A549 (cell line): ENCODE data around the gene TLK1. TPM values are rescaled to one million over a fixed set of nuclear protein-coding genes. Genes with fewer than 3 reads are reported as not detected.

Source experiments
- ATAC-seq, 2 experiments: fragments of 200-7000 bp in 1 of 2; fragments of >200 bp in 1 of 2; cut with Nextera tagmentation in 1 of 2; cut with Tn5 transposase in 1 of 2; 3 replicates each; pipeline versions ENCODE4 v1.8.0 to v1.9.1; 2018 to 2020; ENCODE audit warnings: mild to moderate bottlenecking in 1 of 2, moderate library complexity in 1 of 2
- CTCF ChIA-PET: fragments of 300-600 bp; sonication (Branson Sonifier 250); formaldehyde crosslinking; extraction: SDS; loops from one replicate; lab custom pipeline; 2021; ENCODE audit warnings: antibody characterized with exemption, inconsistent platforms; lab: Yijun Ruan, JAX
- POLR2A ChIA-PET: fragments of 350-600 bp; formaldehyde crosslinking; extraction: SDS; loops from one replicate; lab custom pipeline; 2021; ENCODE audit warnings: antibody characterized with exemption, inconsistent platforms; lab: Yijun Ruan, JAX
- DNase-seq, 2 experiments: peaks; one replicate each; pipeline versions ENCODE4 v3.0.0 to v3.0.0-alpha.2; 2011 to 2016; ENCODE audit warnings: low read depth in 1 of 2, low spot score in 1 of 2
- FAIRE-seq: peaks from 2 replicates; lab custom pipeline; 2011; peaks lifted over from hg19 to GRCh38; lab: Jason Lieb, UNC
- H3K27ac ChIP-seq, 2 experiments: fragments of >200 bp; sonication (Bioruptor Twin); formaldehyde crosslinking; 3 replicates each; pipeline ENCODE4 v1.5.1; 2016 to 2017
- H3K4me1 ChIP-seq: fragments of >200 bp; sonication (Bioruptor Twin); formaldehyde crosslinking; 3 replicates; pipeline ENCODE4 v1.6.1; 2016
- H3K4me2 ChIP-seq: fragments of >200 bp; sonication (Bioruptor Twin); formaldehyde crosslinking; 3 replicates; pipeline ENCODE4 v1.6.1; 2016
- H3K4me3 ChIP-seq: fragments of >200 bp; sonication (Bioruptor Twin); formaldehyde crosslinking; 3 replicates; pipeline ENCODE4 v1.5.1; 2016
- H3K9me3 ChIP-seq: fragments of >200 bp; sonication (Bioruptor Twin); formaldehyde crosslinking; 3 replicates; pipeline ENCODE4 v1.6.1; 2016
- BHLHE40 ChIP-seq: IDR thresholded peaks from 2 replicates; pipeline ENCODE4 v1.6.1; 2012; ENCODE audit warnings: low read depth, low read length, inconsistent platforms
- CBX8 ChIP-seq: fragments of 200-600 bp; sonication (generic); IDR thresholded peaks from 2 replicates; pipeline ENCODE4 v1.6.1; 2016
- CHD2 ChIP-seq: fragments of 150-350 bp; IDR thresholded peaks from 2 replicates; pipeline ENCODE4 v1.6.1; 2014; ENCODE audit warnings: low read length; ENCODE audit not compliant: partially characterized antibody
- CHD4 ChIP-seq: fragments of 200-600 bp; sonication (generic); IDR thresholded peaks from 2 replicates; pipeline ENCODE4 v1.6.1; 2016; ENCODE audit warnings: antibody characterized with exemption, mild to moderate bottlenecking, borderline replicate concordance
- E2F6 ChIP-seq: IDR thresholded peaks from 2 replicates; pipeline ENCODE4 v1.6.1; 2012; ENCODE audit warnings: low read depth, borderline replicate concordance
- EHF ChIP-seq: fragments of 250-450 bp; sonication (Bioruptor Pico); IDR thresholded peaks from 2 replicates; pipeline ENCODE4 v1.5.0; 2020; ENCODE audit warnings: mild to moderate bottlenecking
- FOSB ChIP-seq: fragments of 250-450 bp; sonication (Bioruptor Pico); IDR thresholded peaks from 2 replicates; pipeline ENCODE4 v1.5.0; 2020; ENCODE audit warnings: mild to moderate bottlenecking, moderate library complexity
- HEYL ChIP-seq: fragments of 250-450 bp; sonication (Bioruptor Pico); IDR thresholded peaks from 2 replicates; pipeline ENCODE4 v1.8.0; 2021; ENCODE audit warnings: mild to moderate bottlenecking, moderate library complexity
- HOXA7 ChIP-seq: fragments of 250-450 bp; sonication (Bioruptor Pico); IDR thresholded peaks from 2 replicates; pipeline ENCODE4 v1.5.0; 2020; ENCODE audit warnings: mild to moderate bottlenecking, moderate library complexity
- HOXB13 ChIP-seq: fragments of 250-450 bp; sonication (Bioruptor Pico); IDR thresholded peaks from 2 replicates; pipeline ENCODE4 v1.5.0; 2020; ENCODE audit warnings: low read depth, mild to moderate bottlenecking, moderate library complexity
- JUNB ChIP-seq: fragments of >200 bp; sonication (Bioruptor Twin); formaldehyde crosslinking; IDR thresholded peaks from 2 replicates; pipeline ENCODE4 v1.6.1; 2016
- MAZ ChIP-seq: fragments of 150-350 bp; IDR thresholded peaks from 2 replicates; pipeline ENCODE4 v1.6.1; 2014; ENCODE audit warnings: antibody characterized with exemption, low read depth, low read length, borderline replicate concordance
- NFE2L2 ChIP-seq: fragments of 150-350 bp; conservative IDR thresholded peaks from 2 replicates; pipeline ENCODE4 v1.6.1; 2014; ENCODE audit warnings: low read length
- PBX3 ChIP-seq: IDR thresholded peaks from 2 replicates; pipeline ENCODE4 v1.6.1; 2012
- POLR2AphosphoS2 ChIP-seq: conservative IDR thresholded peaks from 2 replicates; pipeline ENCODE4 v1.6.1; 2012; ENCODE audit warnings: low read length, improper control_type of control experiment, inconsistent platforms
- RAD21 ChIP-seq, 2 experiments: fragments of >200 bp in 1 of 2; sonication (Bioruptor Twin) in 1 of 2; formaldehyde crosslinking in 1 of 2; IDR thresholded peaks in 1 of 2; conservative IDR thresholded peaks in 1 of 2; 2 replicates in 1 of 2; 3 replicates in 1 of 2; pipeline ENCODE4 v1.6.1; 2012 to 2018; ENCODE audit warnings: inconsistent platforms in 1 of 2
- REST ChIP-seq: fragments of 200-600 bp; sonication (generic); IDR thresholded peaks from 2 replicates; pipeline ENCODE4 v1.6.1; 2016; ENCODE audit warnings: antibody characterized with exemption, mild to moderate bottlenecking, moderate library complexity
- RFX5 ChIP-seq: fragments of 450-650 bp; IDR thresholded peaks from 2 replicates; pipeline ENCODE4 v1.7.1; 2014; ENCODE audit warnings: antibody characterized with exemption, mild to moderate bottlenecking, moderate library complexity
- RNF2 ChIP-seq: fragments of 200-600 bp; sonication (generic); IDR thresholded peaks from 2 replicates; pipeline ENCODE4 v1.6.1; 2016; ENCODE audit warnings: low read depth, mild to moderate bottlenecking, antibody characterized with exemption, moderate library complexity, borderline replicate concordance
- ZNF302 ChIP-seq: fragments of 250-450 bp; sonication (Bioruptor Pico); IDR thresholded peaks from 2 replicates; pipeline ENCODE4 v1.9.0; 2021; ENCODE audit warnings: inconsistent platforms, mild to moderate bottlenecking, moderate library complexity
- ZSCAN20 ChIP-seq: fragments of 250-450 bp; sonication (Bioruptor Pico); IDR thresholded peaks from 2 replicates; pipeline ENCODE4 v1.8.0; 2022; ENCODE audit warnings: mild to moderate bottlenecking, moderate library complexity
- WGBS: methylation state at CpG from one replicate; pipeline ENCODE4 v1.1.6; 2017; ENCODE audit errors: missing lambda C conversion rate; 5-methylcytosine and 5-hydroxymethylcytosine counted together
- polyA plus RNA-seq, 4 experiments: library from polyadenylated mRNA; depleted of rRNA in 3 of 4; stranded (reverse); fragments of >200 nt; fragmentation: RNase III in 1 of 4; extraction: RNeasy Plus Mini Kit Qiagen cat#74134 plus additional on column Dnase treatment in 1 of 4; gene quantifications; 2 replicates in 3 of 4; 3 replicates in 1 of 4; pipeline ENCODE4 v1.2.3, GENCODE V29; 2011 to 2017
- TF ChIP-seq, protein P1 (sequence below): fragments of >200 bp; sonication (Bioruptor Twin); formaldehyde crosslinking; IDR thresholded peaks from 3 replicates; pipeline ENCODE4 v1.6.1; 2016

Gene TLK1
- polyA plus RNA-seq, 2 of the 4 experiments (the other 2 are of a cell fraction): 16.9 to 28.9 TPM

GRCh38 chr2:171132086-171132485 is 28.6 kb downstream of the TLK1 start (continued):
- TF ChIP-seq REST (no peak), HEYL (CRISPR knock-in tag) (no peak), RNF2 (no peak), RFX5 (no peak), E2F6 (no peak), JUNB (no peak), FOSB (CRISPR knock-in tag) (no peak), ZSCAN20 (no peak), PBX3 (no peak), CHD2 (no peak), ZNF302 (CRISPR knock-in tag) (no peak), EHF (CRISPR knock-in tag) (no peak), NFE2L2 (no peak)
- TF ChIP-seq, all 56 proteins: peak for 0

DNA sequence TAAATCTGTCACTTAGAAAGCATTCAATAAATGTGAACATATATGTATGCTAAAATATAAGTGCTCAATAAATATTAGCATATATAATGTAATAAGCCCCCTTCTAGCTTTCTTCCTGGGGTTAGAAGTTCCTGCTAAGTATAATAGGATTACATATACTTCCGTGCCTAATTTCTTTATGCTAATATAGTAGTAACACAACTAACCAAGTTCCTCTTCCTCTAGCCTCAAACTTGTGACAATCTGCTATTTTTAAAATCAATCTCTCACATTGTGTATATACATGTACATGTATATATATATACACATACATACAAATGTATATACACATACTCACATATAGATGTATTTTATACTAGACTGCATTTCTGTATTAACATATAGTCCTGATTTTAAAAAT is 32.2 kb downstream of the TLK1 start:
- no peak overlapping the region for H3K4me2 ChIP-seq
- peaks cover 7% of the 10 kb centered on the region; the same call in 1 of the 3 replicates for H3K4me1 ChIP-seq
- ChIA-PET CTCF (no interaction called here), POLR2A (no interaction called here)
- FAIRE-seq (no peak), DNase-seq (no peak), ATAC-seq (no peak)
- H3K27ac ChIP-seq: no peak overlapping the region
- H3K4me3 ChIP-seq: no peak overlapping the region
- 83% methylated on average over 1 of the region's 1 CpG for WGBS
- no peaks in the 10 kb centered on the region for H3K9me3 ChIP-seq
- no peak for TF ChIP-seq RFX5
- no peak for TF ChIP-seq CHD2
- no peak for TF ChIP-seq HOXA7 (CRISPR knock-in tag)
- no peak for TF ChIP-seq EHF (CRISPR knock-in tag)
- TF ChIP-seq BHLHE40: no peak
- no peak for TF ChIP-seq CHD4
- TF ChIP-seq CBX8: no peak
- no peak for TF ChIP-seq RAD21 (conservative IDR thresholded peaks at IDR 0.05 in 1 of 2, IDR thresholded peaks at IDR 0.05 in 1 of 2)
- TF ChIP-seq E2F6: no peak
- no peak for TF ChIP-seq MAZ
- TF ChIP-seq, protein P1, sequence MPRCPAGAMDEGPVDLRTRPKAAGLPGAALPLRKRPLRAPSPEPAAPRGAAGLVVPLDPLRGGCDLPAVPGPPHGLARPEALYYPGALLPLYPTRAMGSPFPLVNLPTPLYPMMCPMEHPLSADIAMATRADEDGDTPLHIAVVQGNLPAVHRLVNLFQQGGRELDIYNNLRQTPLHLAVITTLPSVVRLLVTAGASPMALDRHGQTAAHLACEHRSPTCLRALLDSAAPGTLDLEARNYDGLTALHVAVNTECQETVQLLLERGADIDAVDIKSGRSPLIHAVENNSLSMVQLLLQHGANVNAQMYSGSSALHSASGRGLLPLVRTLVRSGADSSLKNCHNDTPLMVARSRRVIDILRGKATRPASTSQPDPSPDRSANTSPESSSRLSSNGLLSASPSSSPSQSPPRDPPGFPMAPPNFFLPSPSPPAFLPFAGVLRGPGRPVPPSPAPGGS: no peak
- no peak for TF ChIP-seq NFE2L2
- TF ChIP-seq HOXB13: no peak
- no peak for TF ChIP-seq POLR2AphosphoS2
- TF ChIP-seq, all 56 proteins: peak for 0
